Loucy (cell line): ENCODE data around the gene SHC4.

Experiments
- CTCF ChIP-seq: fragments of 200-600 bp; sonication (generic); conservative IDR thresholded peaks from 2 replicates; pipeline ENCODE4 v1.5.1; 2014; ENCODE audit warnings: mild to moderate bottlenecking, antibody characterized with exemption, low read length
- EZH2phosphoT487 ChIP-seq: fragments of 200-600 bp; IDR thresholded peaks from 2 replicates; pipeline ENCODE4 v1.6.1; 2018; ENCODE audit warnings: antibody characterized with exemption, mild to moderate bottlenecking, moderate library complexity, borderline replicate concordance

GRCh38 chr15:48891232-48891765 is 72.4 kb downstream of the SHC4 start:
- no peak for TF ChIP-seq CTCF
- TF ChIP-seq EZH2phosphoT487 = no peak
